A673 (cell line): ENCODE data around the gene MAML2. TPM values are rescaled to one million over a fixed set of nuclear protein-coding genes. Genes with fewer than 3 reads are reported as not detected.
A peak's percentile ranks its signal among the peaks of the same experiment; 100 is the strongest.

Experiments
- BruUV-seq: library from RNA; stranded (reverse); fragments of 400-500 nt; replicated peaks from 2 replicates; lab custom pipeline; 2021; lab: Mats Ljungman, UMichigan
- CTCF ChIA-PET: fragments of 300-600 bp; sonication (Branson Sonifier 250); formaldehyde crosslinking; loops from one replicate; lab custom pipeline; 2022; ENCODE audit warnings: antibody characterized with exemption; lab: Charles Lee
- POLR2A ChIA-PET: fragments of 300-600 bp; sonication (Branson Sonifier 250); formaldehyde crosslinking; loops from one replicate; lab custom pipeline; 2022; ENCODE audit warnings: antibody characterized with exemption; ENCODE audit not compliant: low non-redundant PET; lab: Charles Lee
- DNase-seq: peaks from one replicate; pipeline ENCODE4 v3.0.0-alpha.2; 2015; ENCODE audit warnings: low spot score
- H3K27ac ChIP-seq: fragments of 200-600 bp; sonication (generic); 2 replicates; pipeline ENCODE4 v1.5.1; 2016; ENCODE audit warnings: mixed run types, low read depth, mild to moderate bottlenecking, mixed read lengths, antibody characterized with exemption, low read length; ENCODE audit not compliant: poor library complexity, severe bottlenecking
- H3K27me3 ChIP-seq: fragments of 200-600 bp; sonication (generic); replicated peaks from 2 replicates; pipeline ENCODE4 v1.6.1; 2017; ENCODE audit warnings: mixed run types, low read depth, mild to moderate bottlenecking, mixed read lengths, antibody characterized with exemption, low read length; ENCODE audit not compliant: insufficient read depth, poor library complexity
- H3K36me3 ChIP-seq: fragments of 200-600 bp; sonication (generic); 2 replicates; pipeline ENCODE4 v1.6.1; 2016; ENCODE audit warnings: mixed run types, mild to moderate bottlenecking, mixed read lengths, antibody characterized with exemption, low read length; ENCODE audit not compliant: insufficient read depth, poor library complexity, severe bottlenecking
- H3K4me1 ChIP-seq: fragments of 200-600 bp; sonication (generic); 2 replicates; pipeline ENCODE4 v1.6.1; 2017; ENCODE audit warnings: mixed run types, mild to moderate bottlenecking, mixed read lengths, antibody characterized with exemption, low read length; ENCODE audit not compliant: insufficient read depth, poor library complexity, severe bottlenecking
- H3K4me3 ChIP-seq: fragments of 200-600 bp; sonication (generic); 2 replicates; pipeline ENCODE4 v1.5.1; 2016; ENCODE audit warnings: low read depth, mixed run types, mild to moderate bottlenecking, mixed read lengths, low read length; ENCODE audit not compliant: poor library complexity, severe bottlenecking
- H3K9me3 ChIP-seq: fragments of 200-600 bp; sonication (generic); 2 replicates; pipeline ENCODE4 v1.6.1; 2016; ENCODE audit warnings: mixed run types, low read depth, mild to moderate bottlenecking, mixed read lengths, antibody characterized with exemption, low read length; ENCODE audit not compliant: poor library complexity, severe bottlenecking
- EZH2 ChIP-seq: fragments of 200-600 bp; sonication (generic); IDR thresholded peaks from 2 replicates; pipeline ENCODE4 v1.6.1; 2017; ENCODE audit warnings: borderline replicate concordance, low read depth, mild to moderate bottlenecking, mixed read lengths, antibody characterized with exemption, low read length; ENCODE audit not compliant: poor library complexity, severe bottlenecking
- intact Hi-C: fragments of 100-400 bp; cut with micrococcal nuclease; formaldehyde crosslinking; loops from one replicate; pipeline ENCODE4 v1.10.0; 2022; ENCODE audit not compliant: unreplicated experiment
- total RNA-seq: library from RNA; stranded (reverse); gene quantifications from 2 replicates; pipeline ENCODE4 v1.2.3, GENCODE V29; 2021
- TF ChIP-seq, protein P1 (sequence below): fragments of 300-800, 200-600 bp; sonication (generic); conservative IDR thresholded peaks from 2 replicates; pipeline ENCODE4 v1.5.1; 2017; ENCODE audit warnings: low read depth, mild to moderate bottlenecking, antibody characterized with exemption, low read length, moderate library complexity, mixed read lengths

The MAML2 gene
- total RNA-seq, 1 experiment from 2014 or later: 6.4 TPM

- no peaks in the 10 kb centered on the region for H3K27me3 ChIP-seq
- no peak overlapping the region for H3K27ac ChIP-seq
- CTCF ChIA-PET: no interaction called here
- H3K36me3 ChIP-seq: no peaks in the 10 kb centered on the region
- peaks cover 83% of the 10 kb centered on the region for H3K4me1 ChIP-seq
- no peak overlapping the region for H3K4me3 ChIP-seq
- intact Hi-C loops: no loop called here
- POLR2A ChIA-PET: interaction anchor here (0.6 kb wide), 1 partner anchor 21 kb away, joined by 7 read pairs; no protein-coding TSS in a partner anchor
- DNase-seq: no peak
- TF ChIP-seq, protein P1, sequence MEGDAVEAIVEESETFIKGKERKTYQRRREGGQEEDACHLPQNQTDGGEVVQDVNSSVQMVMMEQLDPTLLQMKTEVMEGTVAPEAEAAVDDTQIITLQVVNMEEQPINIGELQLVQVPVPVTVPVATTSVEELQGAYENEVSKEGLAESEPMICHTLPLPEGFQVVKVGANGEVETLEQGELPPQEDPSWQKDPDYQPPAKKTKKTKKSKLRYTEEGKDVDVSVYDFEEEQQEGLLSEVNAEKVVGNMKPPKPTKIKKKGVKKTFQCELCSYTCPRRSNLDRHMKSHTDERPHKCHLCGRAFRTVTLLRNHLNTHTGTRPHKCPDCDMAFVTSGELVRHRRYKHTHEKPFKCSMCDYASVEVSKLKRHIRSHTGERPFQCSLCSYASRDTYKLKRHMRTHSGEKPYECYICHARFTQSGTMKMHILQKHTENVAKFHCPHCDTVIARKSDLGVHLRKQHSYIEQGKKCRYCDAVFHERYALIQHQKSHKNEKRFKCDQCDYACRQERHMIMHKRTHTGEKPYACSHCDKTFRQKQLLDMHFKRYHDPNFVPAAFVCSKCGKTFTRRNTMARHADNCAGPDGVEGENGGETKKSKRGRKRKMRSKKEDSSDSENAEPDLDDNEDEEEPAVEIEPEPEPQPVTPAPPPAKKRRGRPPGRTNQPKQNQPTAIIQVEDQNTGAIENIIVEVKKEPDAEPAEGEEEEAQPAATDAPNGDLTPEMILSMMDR: no peak
- no peak for TF ChIP-seq EZH2
- no peaks in the 10 kb centered on the region for H3K9me3 ChIP-seq
- no TSS peak for BruUV-seq
Measured at GRCh38 chr11:96214777-96215109, 128.3 kb downstream of the MAML2 start.

GRCh38 chr11:96213500-96213899 is 129.5 kb downstream of the MAML2 start:
- ChIA-PET POLR2A (no interaction called here), CTCF (interaction anchor here (0.5 to 0.8 kb wide), 3 partner anchors 16 to 174 kb away, joined by 3 to 6 read pairs (median 3); partner anchors contain the start of gene MAML2)
- no peaks in the 10 kb centered on the region for H3K9me3 ChIP-seq
- no peaks in the 10 kb centered on the region for H3K27me3 ChIP-seq
- BruUV-seq: no TSS peak
- TF ChIP-seq EZH2: no peak
- TF ChIP-seq, protein P1: no peak
- intact Hi-C loops: no loop called here
- peak; percentile 97 for DNase-seq
- peaks cover 83% of the 10 kb centered on the region for H3K4me1 ChIP-seq
- H3K4me3 ChIP-seq: no peak overlapping the region
- peak overlapping the region; percentile 64 for H3K27ac ChIP-seq
- H3K36me3 ChIP-seq: no peaks in the 10 kb centered on the region

- intact Hi-C loops: no loop called here
- CTCF ChIA-PET: interaction anchor here (0.6 kb wide), 2 partner anchors 114 to 206 kb away, joined by 3 to 5 read pairs; no protein-coding TSS in a partner anchor
- Histone ChIP-seq H3K27ac (no peak overlapping the region), H3K9me3 (no peaks in the 10 kb centered on the region), H3K27me3 (no peaks in the 10 kb centered on the region), H3K36me3 (no peaks in the 10 kb centered on the region), H3K4me3 (no peak overlapping the region), H3K4me1 (peaks cover 90% of the 10 kb centered on the region)
- TF ChIP-seq, protein P1: no peak
- no peak for TF ChIP-seq EZH2
- POLR2A ChIA-PET: no interaction called here
- no peak for DNase-seq
- no TSS peak for BruUV-seq
Measured at GRCh38 chr11:96211436-96211835, 131.6 kb downstream of the MAML2 start.
